Measurements from ENCODE around the gene TSKU.
A peak's percentile ranks its signal among the peaks of the same experiment; 100 is the strongest.

The TSKU gene, protein sequence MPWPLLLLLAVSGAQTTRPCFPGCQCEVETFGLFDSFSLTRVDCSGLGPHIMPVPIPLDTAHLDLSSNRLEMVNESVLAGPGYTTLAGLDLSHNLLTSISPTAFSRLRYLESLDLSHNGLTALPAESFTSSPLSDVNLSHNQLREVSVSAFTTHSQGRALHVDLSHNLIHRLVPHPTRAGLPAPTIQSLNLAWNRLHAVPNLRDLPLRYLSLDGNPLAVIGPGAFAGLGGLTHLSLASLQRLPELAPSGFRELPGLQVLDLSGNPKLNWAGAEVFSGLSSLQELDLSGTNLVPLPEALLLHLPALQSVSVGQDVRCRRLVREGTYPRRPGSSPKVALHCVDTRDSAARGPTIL

DNA sequence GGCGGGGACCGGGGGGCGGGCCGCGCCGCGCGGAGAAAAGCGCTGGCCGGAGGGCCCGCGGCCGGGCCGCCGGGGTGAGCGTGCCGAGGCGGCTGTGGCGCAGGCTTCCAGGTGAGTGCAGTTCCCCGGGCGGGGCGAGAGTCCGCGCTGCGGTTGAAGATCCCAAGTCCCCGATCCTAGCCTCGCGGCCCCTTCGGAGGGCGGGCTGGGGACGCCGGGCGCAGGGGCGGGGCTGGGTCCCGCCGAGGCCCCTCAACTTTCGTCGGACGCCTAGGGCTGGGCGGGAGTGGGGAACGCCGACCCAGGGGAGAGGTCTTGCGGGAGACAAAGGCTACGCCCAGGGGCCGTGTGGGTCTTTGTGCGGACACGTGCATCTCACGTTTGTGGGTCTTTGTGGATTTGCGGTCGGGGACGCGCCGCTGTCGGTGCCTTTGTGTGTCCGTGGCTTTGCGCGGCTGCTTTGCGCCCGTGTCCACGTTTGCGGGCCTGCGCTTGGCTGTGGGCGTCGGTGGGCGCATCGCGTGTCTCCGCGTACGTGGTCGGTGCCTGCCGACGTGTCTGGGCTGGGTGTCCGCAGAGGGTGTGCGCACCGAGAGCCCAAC, at the start of gene TSKU:
TSS of gene TSKU (plus strand) at position 63 of the 602 bp plus-strand sequence. CDS start 12,261 bp downstream, outside the sequence.
- DNase-seq = no peak

- DNase-seq = peak; percentile 44
These were observed 49.2 kb upstream of the TSKU start for GRCh38 chr11:76733906-76734305.

DNA sequence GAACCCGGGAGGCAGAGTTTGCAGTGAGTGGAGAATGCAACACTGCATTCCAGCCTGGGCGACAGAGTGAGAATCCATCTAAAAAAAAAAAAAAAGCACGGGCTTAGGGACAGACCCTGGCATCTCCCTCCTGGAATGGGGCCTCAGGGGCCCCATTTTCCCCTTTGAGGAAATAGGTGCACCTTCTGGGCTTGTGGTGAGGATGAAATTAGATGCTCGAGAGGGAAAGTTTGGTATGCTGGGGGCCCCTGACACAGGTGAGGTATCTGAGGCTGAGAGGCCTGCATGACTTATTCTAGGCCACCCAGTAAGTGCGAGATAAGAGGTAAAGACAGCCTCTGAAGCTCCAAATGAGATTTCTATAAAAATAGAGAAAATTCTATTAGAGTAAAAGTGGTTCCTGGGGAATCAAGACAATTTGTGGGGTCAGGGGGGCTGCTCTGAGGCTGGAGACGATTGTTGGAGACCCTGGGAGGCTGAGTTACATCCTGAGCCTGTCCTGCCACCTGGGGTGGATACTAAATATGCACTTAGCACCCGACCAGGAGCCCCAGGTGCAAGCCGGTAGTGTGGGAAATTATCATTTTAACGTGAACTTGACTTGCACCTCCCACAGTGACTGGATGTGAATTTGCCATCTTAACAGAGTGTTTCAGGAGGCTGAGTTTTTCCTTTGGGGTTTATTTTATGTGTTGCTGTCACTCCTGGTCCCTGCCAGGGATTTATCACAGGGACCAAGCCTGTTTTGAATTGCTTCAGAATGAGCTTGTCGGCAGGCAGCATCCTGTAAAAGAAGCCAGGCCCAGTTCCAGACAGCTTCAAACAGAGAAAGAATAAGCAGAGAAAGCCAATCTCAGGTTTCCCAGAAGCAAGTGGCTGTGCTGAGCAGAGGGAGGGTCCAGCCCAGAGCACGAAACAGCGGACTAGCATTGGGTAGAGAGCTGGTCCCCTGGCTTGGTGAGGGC, 48.4 kb upstream of the TSKU start:
- DNase-seq = no peak

DNA sequence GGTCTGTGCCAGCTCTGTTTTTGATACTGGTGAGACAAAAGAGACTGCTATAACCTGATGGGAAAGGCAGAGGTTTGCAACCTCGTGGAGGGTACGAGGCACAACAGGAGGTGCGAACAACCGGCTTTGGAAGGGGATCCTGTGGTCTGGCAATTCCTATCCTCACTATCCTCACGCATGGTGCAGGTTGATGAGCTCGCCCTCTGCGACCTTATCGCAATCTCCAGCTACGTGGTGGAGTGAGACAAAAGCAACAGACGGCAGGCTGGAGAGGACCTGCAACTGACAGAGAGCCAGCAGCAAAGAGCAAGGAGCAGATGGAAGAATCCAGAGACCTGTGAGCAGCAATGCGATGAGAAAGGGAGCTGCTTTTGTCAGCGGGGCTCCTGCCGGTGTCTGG, 47.3 kb upstream of the TSKU start:
- DNase-seq = no peak

- DNase-seq = no peak
These were observed 46.9 kb upstream of the TSKU start for GRCh38 chr11:76736266-76736665.

- no peak for DNase-seq
These were observed 46.2 kb upstream of the TSKU start for GRCh38 chr11:76736773-76737495.

GRCh38 chr11:76738618-76739240, 44.4 kb upstream of the TSKU start:
- DNase-seq = no peak

- no peak for DNase-seq
These were observed 43.4 kb upstream of the TSKU start for GRCh38 chr11:76739798-76740197.

DNA sequence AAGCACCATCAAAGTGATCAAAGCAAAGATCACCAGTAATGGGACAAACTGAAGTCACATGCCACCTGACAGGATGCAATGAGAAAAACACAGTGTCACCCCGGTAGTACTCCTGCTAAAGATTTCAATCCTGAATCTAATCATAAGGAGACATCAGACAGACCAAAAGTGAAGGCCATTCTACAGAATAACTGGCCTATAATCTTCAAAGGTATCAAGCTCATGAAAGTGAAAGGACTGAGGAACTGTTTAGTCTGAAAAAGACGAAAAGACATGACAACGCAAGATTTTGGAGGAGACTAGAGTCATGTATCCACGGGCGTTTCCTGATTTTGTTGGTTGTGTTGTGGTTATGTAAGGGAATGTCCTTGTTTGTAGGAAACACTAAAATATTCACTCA, 42.4 kb upstream of the TSKU start:
- no peak for DNase-seq

GRCh38 chr11:76742902-76743301, 40.3 kb upstream of the TSKU start:
- peak; percentile 61 for DNase-seq

GRCh38 chr11:76744186-76745043, 38.7 kb upstream of the TSKU start:
- no peak for DNase-seq

DNA sequence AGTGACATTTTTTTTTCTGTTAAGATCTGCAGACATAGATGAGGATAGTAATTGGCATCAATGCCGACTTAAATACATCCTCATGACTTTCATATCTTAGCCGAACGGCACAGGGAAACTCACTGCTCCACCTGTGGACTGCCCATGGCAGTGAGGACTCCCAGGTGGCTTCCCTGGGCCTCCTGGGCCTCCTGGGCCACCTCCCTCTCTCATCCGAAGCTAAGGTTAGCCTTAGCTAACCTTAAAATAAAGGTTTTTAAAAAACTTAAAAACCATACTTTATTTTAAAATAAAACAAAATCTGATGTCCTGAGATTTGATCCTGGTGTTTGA, 38.1 kb upstream of the TSKU start:
- DNase-seq = no peak

DNA sequence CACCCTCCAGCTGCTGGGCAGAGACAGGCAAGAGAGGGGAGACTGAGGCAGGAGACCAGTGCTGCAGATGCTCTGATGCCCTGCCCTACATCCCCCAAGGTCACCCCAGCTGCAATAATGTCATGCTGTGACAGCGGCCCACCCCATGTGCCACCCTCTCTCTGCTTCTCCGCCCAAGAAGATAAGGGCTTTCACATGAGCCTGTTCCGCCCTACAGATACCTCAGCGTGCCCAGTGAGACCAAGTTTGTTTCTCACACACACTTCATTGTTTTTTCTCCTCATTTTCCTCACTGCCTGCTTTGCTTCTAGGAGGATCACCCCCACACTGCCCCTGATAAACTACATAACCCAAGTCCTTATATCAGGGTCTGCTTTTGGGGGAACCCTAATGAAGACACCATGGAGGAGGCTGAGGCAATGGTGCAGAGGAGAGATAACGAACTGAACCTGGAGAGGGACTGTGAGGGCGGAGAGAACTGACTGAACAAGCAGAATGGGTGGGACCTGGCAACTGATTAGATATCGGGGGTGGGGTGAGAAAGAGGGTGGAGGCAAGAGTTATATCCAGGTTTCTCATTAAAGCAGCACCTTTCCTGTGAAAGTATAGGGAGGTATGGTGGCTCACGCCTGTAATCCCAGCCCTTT, 37.5 kb upstream of the TSKU start:
- DNase-seq = no peak

DNA sequence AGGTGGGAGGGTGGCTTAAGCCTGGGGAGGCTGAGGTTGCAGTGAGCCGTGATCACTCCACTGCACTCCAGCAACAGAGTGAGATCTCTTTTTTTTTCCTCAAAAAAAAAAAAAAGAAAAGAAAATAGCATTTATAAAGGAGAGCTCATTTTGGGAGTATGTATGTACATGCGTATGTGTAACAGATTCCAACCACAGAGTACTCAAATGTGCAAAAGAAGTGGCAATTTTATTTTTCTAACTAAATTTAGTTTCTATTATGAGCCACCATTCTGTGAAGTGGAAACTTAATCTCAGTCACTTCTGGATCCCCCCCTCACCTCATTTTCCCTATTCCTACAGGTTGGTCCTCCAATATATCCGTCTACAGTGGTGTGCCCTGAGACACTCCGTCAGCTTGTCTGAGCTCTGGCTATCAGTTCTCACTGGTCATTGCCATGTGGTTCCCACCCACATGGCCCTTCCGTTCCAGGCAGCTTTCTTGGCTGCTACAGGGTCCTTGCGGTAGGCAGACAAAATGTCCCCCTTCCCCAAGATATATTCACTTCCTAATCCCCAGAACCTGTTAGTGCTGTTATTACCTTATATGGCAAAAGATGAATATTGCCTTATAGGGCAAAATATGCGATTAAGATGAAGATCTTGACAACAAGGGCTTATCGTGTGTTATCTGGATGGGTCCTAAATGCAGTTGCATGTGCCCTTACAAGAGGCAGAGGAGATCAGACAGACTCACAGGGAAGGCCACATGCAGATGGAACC, 35.8 kb upstream of the TSKU start:
- DNase-seq = no peak

GRCh38 chr11:76747915-76748860, 35.0 kb upstream of the TSKU start:
- DNase-seq = no peak

GRCh38 chr11:76748948-76749347, 34.2 kb upstream of the TSKU start:
- no peak for DNase-seq

GRCh38 chr11:76750067-76750466, 33.1 kb upstream of the TSKU start:
- no peak for DNase-seq

- no peak for DNase-seq
These were observed 32.4 kb upstream of the TSKU start for GRCh38 chr11:76750746-76751145.

Data from HCEC 1CT (cell line).